Transverse colon (tissue), 3 donors: ENCODE data around the gene DHRS3.

Experiments
- CTCF ChIP-seq, 5 experiments: fragments of 200-600 bp in 3 of 5; fragments of 450-650 bp in 2 of 5; sonication (generic) in 3 of 5; IDR thresholded peaks; 1 replicate in 2 of 5; 2 replicates in 3 of 5; pipeline ENCODE4 v1.5.1; 2016 to 2017; ENCODE audit warnings: antibody characterized with exemption in 5 of 5, inconsistent platforms in 3 of 5, mild to moderate bottlenecking in 2 of 5, moderate library complexity in 1 of 5
- EP300 ChIP-seq: sonication (generic); formaldehyde crosslinking; IDR thresholded peaks from one replicate; pipeline ENCODE4 v1.6.1; 2017; ENCODE audit warnings: antibody characterized with exemption, low read depth

GRCh38 chr1:12615865-12616708 is 1.9 kb downstream of the DHRS3 start:
- TF ChIP-seq CTCF (IDR thresholded peaks at IDR 0.05) (no peak), EP300 (no peak)
